ENCODE data around the gene IP6K2.

Gene IP6K2

DNA sequence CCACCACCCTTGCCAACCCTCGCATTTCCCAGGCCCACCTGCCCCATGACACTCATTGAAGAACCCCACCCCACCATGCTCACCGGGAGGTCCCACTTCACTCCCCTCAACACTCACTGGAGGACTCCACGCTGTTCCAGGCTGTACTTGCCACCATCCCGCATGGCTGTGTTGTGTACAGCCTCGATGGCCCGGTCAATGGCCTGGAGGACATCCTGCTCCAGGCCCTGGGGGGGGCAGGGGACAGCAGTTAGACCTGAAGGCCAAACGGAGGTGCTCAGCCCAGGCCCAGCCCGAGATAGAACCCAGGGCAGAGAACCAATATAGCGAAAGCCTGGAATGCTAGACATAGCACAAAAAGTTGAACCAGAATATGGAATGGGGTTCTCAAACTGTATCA lies 34.2 kb downstream of the IP6K2 start:
- H3K27ac ChIP-seq (ENCODE audit: low read depth, low read length), result no peak overlapping the region
- H3K36me3 ChIP-seq (ENCODE audit: control insufficient read depth, low read length), result peaks cover 63% of the 10 kb centered on the region

DNA sequence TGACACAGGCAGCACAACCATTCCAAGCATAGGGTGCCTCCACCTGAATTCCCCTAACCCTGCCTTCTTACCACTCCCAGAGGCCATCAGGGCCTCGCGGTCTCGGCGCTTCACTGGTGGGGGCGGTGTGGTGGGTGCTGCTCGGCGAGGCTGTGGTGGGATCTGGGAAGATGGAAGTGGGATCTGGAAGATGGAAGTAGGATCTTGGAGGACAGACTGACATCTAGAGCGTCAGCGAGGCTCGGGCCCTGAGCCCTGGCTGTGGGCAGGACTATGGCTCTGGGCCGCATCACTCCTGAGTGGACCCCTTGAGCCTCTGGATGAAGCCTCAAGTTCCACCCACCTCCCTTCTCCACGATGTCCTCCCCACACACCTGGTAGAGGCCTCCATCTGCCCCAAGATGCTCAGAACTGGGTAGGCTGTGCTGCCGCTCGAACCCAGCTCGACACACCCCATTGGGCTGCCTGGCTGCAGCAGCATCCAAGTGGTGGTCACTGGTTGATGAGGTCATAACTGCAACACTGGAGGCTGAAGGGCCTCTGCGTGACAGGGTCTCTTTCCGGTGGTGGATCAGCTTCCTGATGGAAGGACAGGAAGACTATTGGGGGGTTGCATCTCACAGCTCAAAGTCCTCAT lies 34.9 kb downstream of the IP6K2 start:
- peaks cover 60% of the 10 kb centered on the region for H3K36me3 ChIP-seq (ENCODE audit: control insufficient read depth, low read length)
- no peak overlapping the region for H3K4me3 ChIP-seq (ENCODE audit: low read length)
- H3K4me1 ChIP-seq (ENCODE audit: control insufficient read depth, low read length), result peaks cover 45% of the 10 kb centered on the region
- H3F3A ChIP-seq (ENCODE audit: control insufficient read depth, insufficient read depth), result peaks cover 5% of the 10 kb centered on the region
- no peaks in the 10 kb centered on the region for H3K27me3 ChIP-seq (ENCODE audit: control insufficient read depth, low read length)
- no peaks in the 10 kb centered on the region for H3K9me3 ChIP-seq (ENCODE audit: control insufficient read depth, insufficient read depth, low read length)
- no peaks in the 10 kb centered on the region for H3K9me2 ChIP-seq (replicated peaks; ENCODE audit: control insufficient read depth, low read length)
- no peaks in the 10 kb centered on the region for H4K20me1 ChIP-seq (ENCODE audit: control insufficient read depth, insufficient read depth, low read depth, low read length)
- TF ChIP-seq, protein P1, sequence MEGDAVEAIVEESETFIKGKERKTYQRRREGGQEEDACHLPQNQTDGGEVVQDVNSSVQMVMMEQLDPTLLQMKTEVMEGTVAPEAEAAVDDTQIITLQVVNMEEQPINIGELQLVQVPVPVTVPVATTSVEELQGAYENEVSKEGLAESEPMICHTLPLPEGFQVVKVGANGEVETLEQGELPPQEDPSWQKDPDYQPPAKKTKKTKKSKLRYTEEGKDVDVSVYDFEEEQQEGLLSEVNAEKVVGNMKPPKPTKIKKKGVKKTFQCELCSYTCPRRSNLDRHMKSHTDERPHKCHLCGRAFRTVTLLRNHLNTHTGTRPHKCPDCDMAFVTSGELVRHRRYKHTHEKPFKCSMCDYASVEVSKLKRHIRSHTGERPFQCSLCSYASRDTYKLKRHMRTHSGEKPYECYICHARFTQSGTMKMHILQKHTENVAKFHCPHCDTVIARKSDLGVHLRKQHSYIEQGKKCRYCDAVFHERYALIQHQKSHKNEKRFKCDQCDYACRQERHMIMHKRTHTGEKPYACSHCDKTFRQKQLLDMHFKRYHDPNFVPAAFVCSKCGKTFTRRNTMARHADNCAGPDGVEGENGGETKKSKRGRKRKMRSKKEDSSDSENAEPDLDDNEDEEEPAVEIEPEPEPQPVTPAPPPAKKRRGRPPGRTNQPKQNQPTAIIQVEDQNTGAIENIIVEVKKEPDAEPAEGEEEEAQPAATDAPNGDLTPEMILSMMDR (IDR thresholded peaks at IDR 0.05; ENCODE audit: low read depth, low read length, poor library complexity, severe bottlenecking), result no peak
- no peak for TF ChIP-seq EZH2phosphoT487 (IDR thresholded peaks at IDR 0.05; ENCODE audit: borderline replicate concordance, low read length)
- H3K79me2 ChIP-seq (ENCODE audit: control insufficient read depth, low read length), result peaks cover 23% of the 10 kb centered on the region
- no peak overlapping the region for H3K4me2 ChIP-seq (ENCODE audit: low read length)
- no peak overlapping the region for H3K27ac ChIP-seq (ENCODE audit: low read depth, low read length)

More for the DNA sequence above, 34.2 kb downstream of the IP6K2 start:
- TF ChIP-seq, protein P1 (IDR thresholded peaks at IDR 0.05; ENCODE audit: low read depth, low read length, poor library complexity, severe bottlenecking), result no peak
- TF ChIP-seq EZH2phosphoT487 (IDR thresholded peaks at IDR 0.05; ENCODE audit: borderline replicate concordance, low read length), result no peak
- Histone ChIP-seq H3K4me2 (ENCODE audit: low read length) (no peak overlapping the region), H3K4me1 (ENCODE audit: control insufficient read depth, low read length) (peaks cover 52% of the 10 kb centered on the region), H3K9me2 (replicated peaks; ENCODE audit: control insufficient read depth, low read length) (no peaks in the 10 kb centered on the region), H4K20me1 (ENCODE audit: control insufficient read depth, insufficient read depth, low read depth, low read length) (no peaks in the 10 kb centered on the region), H3K9me3 (ENCODE audit: control insufficient read depth, insufficient read depth, low read length) (no peaks in the 10 kb centered on the region), H3K27me3 (ENCODE audit: control insufficient read depth, low read length) (no peaks in the 10 kb centered on the region), H3K79me2 (ENCODE audit: control insufficient read depth, low read length) (peaks cover 23% of the 10 kb centered on the region), H3F3A (ENCODE audit: control insufficient read depth, insufficient read depth) (peaks cover 9% of the 10 kb centered on the region), H3K4me3 (ENCODE audit: low read length) (no peak overlapping the region)

DNA sequence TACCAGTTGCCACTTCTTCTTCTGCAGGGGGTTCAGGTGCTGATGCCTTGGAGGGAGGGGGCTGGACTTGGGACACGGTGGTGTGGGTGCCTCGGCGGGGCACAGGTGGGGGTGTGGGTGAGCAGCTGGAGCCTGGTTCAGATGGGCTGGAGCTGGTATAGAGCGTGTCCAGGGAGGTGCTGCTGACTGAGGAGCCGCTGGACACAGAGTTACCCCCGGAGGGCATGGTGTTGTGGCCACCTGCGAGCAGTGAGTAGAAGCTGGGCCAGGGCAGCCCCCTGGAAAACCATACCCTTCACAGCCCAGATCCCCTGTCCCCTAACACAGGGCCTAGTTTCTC lies 35.5 kb downstream of the IP6K2 start:
- TF ChIP-seq, protein P1 (IDR thresholded peaks at IDR 0.05; ENCODE audit: low read depth, low read length, poor library complexity, severe bottlenecking), result no peak
- TF ChIP-seq EZH2phosphoT487 (IDR thresholded peaks at IDR 0.05; ENCODE audit: borderline replicate concordance, low read length), result no peak
- Histone ChIP-seq H3K9me3 (ENCODE audit: control insufficient read depth, insufficient read depth, low read length) (no peaks in the 10 kb centered on the region), H4K20me1 (ENCODE audit: control insufficient read depth, insufficient read depth, low read depth, low read length) (no peaks in the 10 kb centered on the region), H3K36me3 (ENCODE audit: control insufficient read depth, low read length) (peaks cover 60% of the 10 kb centered on the region), H3K4me2 (ENCODE audit: low read length) (no peak overlapping the region), H3K4me3 (ENCODE audit: low read length) (no peak overlapping the region), H3K27ac (ENCODE audit: low read depth, low read length) (no peak overlapping the region), H3K27me3 (ENCODE audit: control insufficient read depth, low read length) (no peaks in the 10 kb centered on the region), H3K9me2 (replicated peaks; ENCODE audit: control insufficient read depth, low read length) (no peaks in the 10 kb centered on the region), H3K4me1 (ENCODE audit: control insufficient read depth, low read length) (peaks cover 39% of the 10 kb centered on the region), H3K79me2 (ENCODE audit: control insufficient read depth, low read length) (peaks cover 23% of the 10 kb centered on the region), H3F3A (ENCODE audit: control insufficient read depth, insufficient read depth) (peaks cover 2% of the 10 kb centered on the region)
